Spleen (tissue), 11 donors: ENCODE results near the gene GPR152. TPM values are rescaled to one million over a fixed set of nuclear protein-coding genes. Genes with fewer than 3 reads are reported as not detected.

Experiments used
- DNase-seq: peaks from one replicate; pipeline ENCODE4 v3.0.0-alpha.2; 2020
- H3K27ac ChIP-seq, 8 donors: fragments of 200-600 bp; sonication (generic) in 7 of 8; 1 replicate in 4 of 8; 2 replicates in 4 of 8; pipeline versions ENCODE4 v1.5.0 to v1.8.0; 2016 to 2021; ENCODE audit warnings: inconsistent platforms in 4 of 8, mild to moderate bottlenecking in 4 of 8, moderate library complexity in 1 of 8
- H3K27me3 ChIP-seq, 7 donors: fragments of 200-600 bp; sonication (generic) in 6 of 7; replicated peaks in 1 of 7; 1 replicate in 4 of 7; 2 replicates in 3 of 7; pipeline versions ENCODE4 v1.5.0 to v1.8.0; 2016 to 2021; ENCODE audit warnings: inconsistent platforms in 3 of 7, mild to moderate bottlenecking in 1 of 7
- H3K36me3 ChIP-seq, 6 donors: fragments of 200-600 bp; sonication (generic) in 5 of 6; 1 replicate in 4 of 6; 2 replicates in 2 of 6; pipeline versions ENCODE4 v1.5.0 to v1.8.0; 2016 to 2021; ENCODE audit warnings: inconsistent platforms in 2 of 6
- H3K4me1 ChIP-seq, 6 donors: fragments of 200-600 bp; sonication (generic) in 5 of 6; 1 replicate in 3 of 6; 2 replicates in 3 of 6; pipeline versions ENCODE4 v1.5.0 to v1.8.0; 2016 to 2021; ENCODE audit warnings: inconsistent platforms in 3 of 6
- H3K4me3 ChIP-seq, 8 donors: fragments of 200-600 bp; sonication (generic) in 7 of 8; 1 replicate in 4 of 8; 2 replicates in 4 of 8; pipeline versions ENCODE4 v1.5.0 to v1.8.0; 2016 to 2021; ENCODE audit warnings: inconsistent platforms in 4 of 8, mild to moderate bottlenecking in 4 of 8, moderate library complexity in 2 of 8
- H3K9me3 ChIP-seq, 8 donors: fragments of 200-600 bp; sonication (generic) in 7 of 8; 1 replicate in 4 of 8; 2 replicates in 4 of 8; pipeline versions ENCODE4 v1.5.0 to v1.8.0; 2016 to 2021; ENCODE audit warnings: inconsistent platforms in 4 of 8
- POLR2A ChIP-seq, 3 donors: fragments of 450-650 bp; IDR thresholded peaks; one replicate each; pipeline ENCODE4 v1.5.1; 2017; ENCODE audit warnings: antibody characterized with exemption in 3 of 3, mild to moderate bottlenecking in 1 of 3
- POLR2AphosphoS5 ChIP-seq, 3 donors: sonication (generic); formaldehyde crosslinking; IDR thresholded peaks; one replicate each; pipeline ENCODE4 v1.5.1; 2017; ENCODE audit warnings: antibody characterized with exemption in 3 of 3
- WGBS, 5 donors: extraction: QIAGEN DNeasy Blood & Tissue Kit in 3 of 5; methylation state at CpG; one replicate each; pipeline versions ENCODE4 v1.1.5 to v1.1.7; 2013 to 2018; 5-methylcytosine and 5-hydroxymethylcytosine counted together
- intact Hi-C: fragments of 100-400 bp; cut with DNase I; formaldehyde crosslinking; loops from one replicate; pipeline ENCODE4 v1.15.0; 2023; ENCODE audit warnings: low total_unique reads
- polyA plus RNA-seq, 3 donors: library from polyadenylated mRNA; stranded (reverse); fragments of 200-250 nt; gene quantifications; one replicate each; pipeline ENCODE4 v1.2.1, GENCODE V29; 2013
- total RNA-seq, 7 donors: library from RNA; depleted of rRNA in 3 of 7; stranded (reverse); fragments of >200 nt in 3 of 7; fragmentation: NEBNext Ultra II Directional in 4 of 7; extraction: Animal tissue kit (Norgen Biotek cat#: 25700) in 4 of 7; gene quantifications; one replicate each; pipeline versions ENCODE4 v1.1.0 to v1.2.1, GENCODE V29; 2016 to 2021
- TF ChIP-seq, protein P1 (sequence below), 11 experiments: fragments of 200-600 bp in 7 of 11; fragments of 450-650 bp in 4 of 11; sonication (generic) in 4 of 11; IDR thresholded peaks in 8 of 11; conservative IDR thresholded peaks in 3 of 11; 1 replicate in 7 of 11; 2 replicates in 4 of 11; pipeline versions ENCODE4 v1.4.0 to v1.8.0; 2016 to 2021; ENCODE audit warnings: antibody characterized with exemption in 11 of 11, inconsistent platforms in 4 of 11, mild to moderate bottlenecking in 1 of 11
- donor health status: healthy with polysubstance abuse.
- donor health status: DM: no; HTN: no; CAD: no; lungs with moderate emphysema.
- donor health status: DM: no; HTN: no; CAD: no.
- donor health status: Bipolar disorder and iron deficiency.
- donor health status: healthy.
- donor health status: DM: no; HTN: no; CAD: no.
- donor health status: DM: yes; HTN: yes; CAD: no.

GPR152 gene
- total and polyA plus RNA-seq, 10 donors: 0.10 TPM; not detected in 9

DNA sequence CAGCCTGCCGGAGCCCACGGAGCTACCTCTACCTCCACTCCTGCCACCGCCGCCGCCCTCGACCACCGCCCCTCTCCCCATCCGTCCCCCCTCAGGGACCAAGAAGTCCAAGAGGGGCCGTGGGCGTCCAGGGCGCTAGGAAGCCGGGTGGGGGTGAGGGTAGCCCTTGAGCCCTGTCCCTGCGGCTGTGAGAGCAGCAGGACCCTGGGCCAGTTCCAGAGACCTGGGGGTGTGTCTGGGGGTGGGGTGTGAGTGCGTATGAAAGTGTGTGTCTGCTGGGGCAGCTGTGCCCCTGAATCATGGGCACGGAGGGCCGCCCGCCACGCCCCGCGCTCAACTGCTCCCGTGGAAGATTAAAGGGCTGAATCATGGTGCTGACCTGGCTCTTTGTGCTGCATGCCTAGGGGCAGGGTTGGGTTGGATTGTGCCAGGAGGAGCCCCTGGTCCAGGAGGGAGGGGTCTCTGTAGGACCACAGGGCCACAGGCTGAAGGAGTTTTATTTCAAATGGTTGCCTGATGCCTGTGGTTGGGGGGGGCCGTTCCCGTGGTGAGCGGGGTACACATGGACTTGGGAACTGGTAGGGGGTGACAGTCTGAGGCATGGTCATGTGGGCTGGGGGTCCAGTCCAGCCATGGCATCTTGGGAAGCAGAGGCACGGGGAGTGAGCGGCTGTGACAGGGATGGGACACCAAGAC is 17.4 kb downstream of the GPR152 start:
- H3K27ac ChIP-seq: peak overlapping the region in 6 of 8 donors; percentile 5 to 97 (median 91)
- no peak for TF ChIP-seq POLR2A (IDR thresholded peaks at IDR 0.05)
- TF ChIP-seq, protein P1, sequence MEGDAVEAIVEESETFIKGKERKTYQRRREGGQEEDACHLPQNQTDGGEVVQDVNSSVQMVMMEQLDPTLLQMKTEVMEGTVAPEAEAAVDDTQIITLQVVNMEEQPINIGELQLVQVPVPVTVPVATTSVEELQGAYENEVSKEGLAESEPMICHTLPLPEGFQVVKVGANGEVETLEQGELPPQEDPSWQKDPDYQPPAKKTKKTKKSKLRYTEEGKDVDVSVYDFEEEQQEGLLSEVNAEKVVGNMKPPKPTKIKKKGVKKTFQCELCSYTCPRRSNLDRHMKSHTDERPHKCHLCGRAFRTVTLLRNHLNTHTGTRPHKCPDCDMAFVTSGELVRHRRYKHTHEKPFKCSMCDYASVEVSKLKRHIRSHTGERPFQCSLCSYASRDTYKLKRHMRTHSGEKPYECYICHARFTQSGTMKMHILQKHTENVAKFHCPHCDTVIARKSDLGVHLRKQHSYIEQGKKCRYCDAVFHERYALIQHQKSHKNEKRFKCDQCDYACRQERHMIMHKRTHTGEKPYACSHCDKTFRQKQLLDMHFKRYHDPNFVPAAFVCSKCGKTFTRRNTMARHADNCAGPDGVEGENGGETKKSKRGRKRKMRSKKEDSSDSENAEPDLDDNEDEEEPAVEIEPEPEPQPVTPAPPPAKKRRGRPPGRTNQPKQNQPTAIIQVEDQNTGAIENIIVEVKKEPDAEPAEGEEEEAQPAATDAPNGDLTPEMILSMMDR (IDR thresholded peaks at IDR 0.05 in 8 of 11, conservative IDR thresholded peaks at IDR 0.05 in 3 of 11): no peak
- TF ChIP-seq POLR2AphosphoS5 (IDR thresholded peaks at IDR 0.05): peak in 1 of 3 donors; percentile 11
- intact Hi-C loops: no loop called here
- no peaks in the 10 kb centered on the region for H3K27me3 ChIP-seq
- no peaks in the 10 kb centered on the region for H3K9me3 ChIP-seq
- no peak for DNase-seq
- peak overlapping the region; percentile 67 to 95 (median 76) for H3K4me3 ChIP-seq
- 53 to 76% (median 63%) methylated on average over 19 to 26 of the region's 26 CpGs for WGBS, 5 donors
- H3K36me3 ChIP-seq: peaks cover 6 to 99% (median 53%) of the 10 kb centered on the region in 6 donors
- peaks cover 30 to 100% (median 84%) of the 10 kb centered on the region in 6 donors for H3K4me1 ChIP-seq

DNA sequence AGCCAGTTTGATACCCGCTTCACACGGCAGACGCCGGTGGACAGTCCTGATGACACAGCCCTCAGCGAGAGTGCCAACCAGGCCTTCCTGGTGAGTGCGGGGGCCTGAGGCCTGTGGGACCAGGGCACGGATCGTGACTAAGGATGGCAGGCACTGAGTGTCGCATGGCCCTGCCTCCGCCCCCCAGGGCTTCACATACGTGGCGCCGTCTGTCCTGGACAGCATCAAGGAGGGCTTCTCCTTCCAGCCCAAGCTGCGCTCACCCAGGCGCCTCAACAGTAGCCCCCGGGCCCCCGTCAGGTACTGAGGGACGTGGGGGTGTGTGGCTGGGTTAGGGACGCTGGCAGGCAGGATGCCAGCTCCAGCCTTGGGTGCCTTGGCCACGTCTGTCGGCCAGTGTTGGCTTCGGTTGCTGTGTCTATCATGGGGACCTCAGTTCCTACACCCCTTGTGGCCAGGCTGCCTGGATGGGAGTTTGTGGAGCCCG is 18.1 kb downstream of the GPR152 start:
- Histone ChIP-seq H3K9me3 (no peaks in the 10 kb centered on the region), H3K27ac (peak overlapping the region in 7 of 8 donors; percentile 28 to 97 (median 87)), H3K4me1 (peaks cover 26 to 100% (median 83%) of the 10 kb centered on the region in 6 donors), H3K36me3 (peaks cover 6 to 99% (median 55%) of the 10 kb centered on the region in 6 donors), H3K4me3 (peak overlapping the region in 6 of 8 donors; percentile 67 to 95 (median 76)), H3K27me3 (no peaks in the 10 kb centered on the region)
- intact Hi-C loops: no loop called here
- WGBS, 5 donors: 57 to 75% (median 70%) methylated on average over 20 to 23 of the region's 23 CpGs; no CpG with 5 or more reads in 1 of the 5 donors
- TF ChIP-seq POLR2A (IDR thresholded peaks at IDR 0.05) (no peak), POLR2AphosphoS5 (IDR thresholded peaks at IDR 0.05) (peak; percentile 77 to 84 (median 79))
- TF ChIP-seq, protein P1 (IDR thresholded peaks at IDR 0.05 in 8 of 11, conservative IDR thresholded peaks at IDR 0.05 in 3 of 11): no peak
- peak; percentile 86 for DNase-seq

DNA sequence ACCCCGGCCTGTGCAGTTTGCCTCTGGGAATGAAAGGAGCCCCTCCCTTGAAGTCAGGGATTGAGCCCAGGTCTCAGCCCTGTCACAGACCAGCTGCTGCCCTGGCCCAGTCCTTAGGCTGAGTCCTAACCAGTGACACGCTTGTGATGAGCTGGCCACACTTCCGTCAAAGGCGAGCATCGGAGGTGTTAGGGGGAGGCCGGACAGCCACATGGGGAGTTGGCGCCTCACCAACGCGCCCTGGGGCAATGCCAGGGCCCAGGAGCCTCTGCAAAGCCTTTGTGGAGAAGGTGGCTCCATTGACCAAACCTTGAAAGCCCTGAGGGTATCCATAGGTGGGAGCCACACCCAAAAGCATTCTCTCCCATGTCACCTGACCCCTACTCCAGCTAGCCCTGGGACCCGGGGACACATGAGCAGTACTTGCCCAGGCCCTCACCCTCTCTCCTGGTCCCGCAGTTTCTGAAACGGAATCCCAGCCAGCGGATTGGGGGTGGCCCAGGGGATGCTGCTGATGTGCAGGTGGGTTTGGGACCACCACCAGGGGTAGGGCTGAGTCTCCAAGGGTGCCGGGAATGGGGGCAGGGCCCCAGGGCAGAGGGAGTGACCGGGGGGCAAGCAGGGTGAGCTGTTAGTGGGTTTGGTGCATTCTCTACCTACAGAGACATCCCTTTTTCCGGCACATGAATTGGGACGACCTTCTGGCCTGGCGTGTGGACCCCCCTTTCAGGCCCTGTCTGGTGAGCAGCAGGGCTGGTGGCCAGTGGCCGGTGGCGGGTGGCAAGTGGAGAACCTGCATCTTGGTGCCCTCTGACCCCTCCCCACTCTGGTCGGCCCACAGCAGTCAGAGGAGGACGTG is 18.8 kb downstream of the GPR152 start:
- peaks cover 28 to 100% (median 83%) of the 10 kb centered on the region in 6 donors for H3K4me1 ChIP-seq
- WGBS, 5 donors: 64 to 81% (median 78%) methylated on average over 19 to 22 of the region's 22 CpGs
- H3K27me3 ChIP-seq: no peaks in the 10 kb centered on the region
- peak overlapping the region in 7 of 8 donors; percentile 28 to 97 (median 87) for H3K27ac ChIP-seq
- intact Hi-C loops: no loop called here
- peaks cover 6 to 96% (median 56%) of the 10 kb centered on the region in 6 donors for H3K36me3 ChIP-seq
- DNase-seq: peak; percentile 80
- TF ChIP-seq, protein P1 (IDR thresholded peaks at IDR 0.05 in 8 of 11, conservative IDR thresholded peaks at IDR 0.05 in 3 of 11): no peak
- no peak for TF ChIP-seq POLR2A (IDR thresholded peaks at IDR 0.05)
- TF ChIP-seq POLR2AphosphoS5 (IDR thresholded peaks at IDR 0.05): peak; percentile 17 to 55 (median 45)
- no peaks in the 10 kb centered on the region for H3K9me3 ChIP-seq
- H3K4me3 ChIP-seq: peak overlapping the region in 1 of 8 donors; percentile 95
